T-helper 1 cell (primary cell): Measurements from ENCODE around the gene MAP2K2.
A peak's percentile ranks its signal among the peaks of the same experiment; 100 is the strongest.

Experiments
- DNase-seq, 5 donors: peaks; one replicate each; pipeline ENCODE4 v3.0.0-alpha.2; 2012 to 2020

Gene MAP2K2

DNA sequence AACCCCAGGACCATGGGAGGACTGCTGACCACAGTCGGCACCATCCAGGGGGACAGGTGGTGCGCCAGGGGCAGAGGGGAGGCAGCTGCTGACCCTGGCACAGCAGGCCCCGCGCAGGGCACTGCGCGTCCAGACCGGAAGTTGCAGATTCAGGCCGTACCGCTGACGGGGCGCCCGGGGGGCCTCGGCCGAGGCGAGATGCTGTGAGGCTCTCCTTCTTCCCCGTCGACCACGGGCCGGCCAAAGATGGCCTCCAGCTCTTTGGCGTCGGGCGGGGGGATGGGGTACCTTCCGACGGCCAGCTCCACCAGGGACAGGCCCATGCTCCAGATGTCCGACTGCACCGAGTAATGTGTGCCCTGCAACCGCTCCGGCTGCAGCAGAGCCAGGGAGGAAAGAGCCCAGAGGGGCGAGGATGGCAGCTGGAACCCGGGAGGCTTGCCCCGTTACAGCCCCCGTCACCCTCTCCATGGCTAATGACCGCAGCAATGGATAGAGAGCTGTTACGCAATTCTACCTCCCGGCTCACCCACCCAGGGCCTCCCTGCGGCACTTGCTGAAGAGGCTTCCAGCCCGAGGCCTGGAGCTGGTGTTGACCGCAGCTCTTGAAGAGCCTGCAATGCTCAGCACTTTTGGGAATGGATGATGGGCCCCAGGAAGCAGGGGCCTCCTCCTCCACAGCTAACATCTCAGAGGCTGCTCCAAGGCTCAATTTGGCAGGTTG is 24.7 kb downstream of the MAP2K2 start:
- DNase-seq = no peak

DNA sequence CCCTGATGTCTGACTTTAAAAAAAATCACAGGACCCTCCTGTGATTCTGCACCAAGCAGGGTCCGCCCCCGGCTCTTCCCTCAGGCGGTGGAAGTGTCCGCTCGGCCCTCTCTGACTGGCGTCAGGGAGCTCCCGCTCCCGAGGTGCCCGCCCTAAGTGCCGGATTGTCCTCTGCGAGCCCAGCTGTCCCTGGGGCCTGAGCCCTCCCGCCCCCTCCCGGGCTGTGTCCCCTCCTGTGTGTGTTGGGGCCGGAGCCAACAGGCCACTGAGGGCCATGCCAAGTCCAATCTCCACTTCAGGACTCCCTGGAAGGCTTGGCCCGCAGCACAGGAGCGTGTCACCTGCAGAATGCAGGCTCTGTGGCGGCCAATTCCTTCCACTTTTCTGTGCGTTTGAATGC is 25.4 kb downstream of the MAP2K2 start:
- no peak for DNase-seq

- DNase-seq = no peak
These were observed 26.4 kb downstream of the MAP2K2 start for GRCh38 chr19:4097501-4097900.

DNA sequence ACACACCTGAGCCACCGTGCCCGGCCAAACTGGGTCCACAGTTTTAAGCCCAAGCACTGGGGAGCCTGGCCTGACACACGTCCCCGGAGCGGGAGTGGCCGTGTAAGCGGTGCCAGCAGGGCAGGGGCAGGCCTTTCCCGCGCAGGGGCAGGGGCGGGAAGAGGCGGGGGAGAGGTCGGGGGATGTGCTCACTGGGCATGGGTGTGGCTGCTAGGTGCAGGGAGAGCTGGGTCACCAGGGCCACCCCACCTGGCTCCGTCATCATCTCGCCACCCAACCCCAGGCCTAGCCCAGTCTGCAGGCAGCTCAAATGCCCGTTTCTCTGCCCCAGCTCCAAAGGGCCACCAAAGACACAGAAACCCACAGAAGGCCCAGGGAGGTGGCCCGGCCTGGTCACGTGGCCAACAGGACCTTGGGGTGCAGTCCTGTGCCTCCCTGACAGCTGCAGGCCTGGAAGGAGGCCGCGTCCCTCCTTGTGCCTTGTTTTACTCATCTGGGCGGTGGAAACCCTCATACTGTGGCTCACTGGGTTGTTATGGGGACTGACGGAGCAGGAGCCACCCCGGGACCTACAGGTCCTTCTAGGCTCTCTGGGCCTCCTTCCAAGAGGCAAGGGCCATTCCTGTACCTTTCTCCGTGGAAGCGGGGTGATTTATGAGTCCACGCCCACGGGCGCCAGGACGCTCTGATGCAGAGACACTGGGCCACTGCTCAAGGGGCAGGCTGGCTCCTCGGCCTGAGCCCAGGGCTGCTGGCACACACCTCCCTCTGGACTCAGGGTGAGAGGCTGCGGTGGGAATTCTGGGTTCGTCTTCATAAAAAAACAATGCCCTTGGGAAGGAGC is 27.7 kb downstream of the MAP2K2 start:
- DNase-seq = no peak

DNA sequence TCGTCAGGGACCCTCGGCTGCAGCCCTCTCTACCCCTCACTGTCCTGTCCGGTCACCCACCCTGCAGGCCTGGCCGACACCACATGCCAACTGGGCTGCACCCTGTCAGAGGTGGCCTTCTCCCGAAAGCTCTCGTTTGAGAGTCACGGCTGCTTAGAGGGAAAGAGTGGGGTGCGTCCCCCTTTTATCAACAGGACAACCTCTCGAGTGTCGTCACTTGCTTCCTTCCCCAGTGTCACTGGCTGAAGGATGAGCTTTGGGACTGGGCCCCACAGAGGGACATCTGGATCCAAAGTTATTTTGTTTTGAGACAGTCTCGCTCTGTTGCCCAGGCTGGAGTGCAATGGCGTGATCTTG is 28.5 kb downstream of the MAP2K2 start:
- no peak for DNase-seq

DNA sequence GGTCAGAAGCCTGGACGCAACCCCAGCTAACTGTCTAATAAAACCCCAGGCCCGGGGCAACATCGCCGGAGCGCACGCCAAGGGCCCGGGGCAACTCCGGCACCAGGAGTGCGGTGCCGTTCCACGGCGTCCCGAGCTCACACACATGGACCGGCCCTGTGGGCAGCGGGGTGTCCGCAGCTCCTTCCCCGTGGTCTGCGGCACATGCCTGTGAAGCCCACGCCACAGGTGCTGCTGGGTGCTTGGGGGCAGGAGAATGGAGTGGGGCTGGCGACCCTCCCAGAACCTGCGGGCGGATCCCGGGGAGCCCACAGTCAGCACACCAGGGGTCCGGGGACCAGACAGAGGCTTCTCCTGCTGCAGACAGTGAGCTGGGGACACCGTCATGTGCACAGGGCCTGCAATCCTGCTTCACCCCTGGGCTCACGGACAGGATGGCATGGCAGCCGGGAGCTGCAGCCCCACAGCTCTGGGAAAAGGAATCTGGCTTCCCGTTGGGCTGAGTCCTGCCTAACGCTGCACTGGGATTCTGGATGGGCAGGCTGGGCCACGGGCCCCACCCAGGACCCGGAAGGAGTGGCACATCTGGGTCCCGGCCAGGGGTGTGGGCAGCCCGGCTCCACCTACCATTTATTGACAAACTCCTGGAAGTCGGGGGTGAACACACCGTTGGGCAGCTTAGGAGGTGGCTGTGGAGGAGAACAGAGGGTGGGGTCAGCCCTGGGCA is 29.0 kb downstream of the MAP2K2 start:
- no peak for DNase-seq

- no peak for DNase-seq
These were observed 29.6 kb downstream of the MAP2K2 start for GRCh38 chr19:4094291-4094690.

DNA sequence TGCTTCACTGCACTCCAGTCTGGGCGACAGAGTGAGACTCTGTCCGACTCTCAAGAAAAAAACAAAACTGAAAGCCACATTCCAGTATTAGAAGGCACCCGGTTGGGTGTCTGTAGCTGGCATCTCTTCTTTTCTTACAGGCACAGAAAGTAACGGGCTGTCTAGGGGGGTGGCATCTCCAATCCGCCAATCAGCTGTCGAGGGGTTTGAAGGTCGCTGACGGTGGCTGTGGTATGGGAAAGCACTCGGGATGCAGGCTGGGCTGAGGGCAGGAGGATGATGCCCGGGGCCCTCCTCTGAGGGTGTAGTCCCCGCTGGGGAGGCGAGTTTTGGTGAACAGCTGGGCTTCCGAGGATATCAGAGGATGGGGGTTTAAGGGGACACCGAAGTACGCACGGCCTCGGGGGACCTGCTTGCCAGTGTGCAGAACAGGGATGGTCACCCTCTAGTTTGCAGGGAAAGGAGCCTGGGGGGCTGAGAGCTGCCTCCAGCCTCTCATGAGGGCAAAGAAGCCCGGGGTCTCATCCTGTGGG is 30.2 kb downstream of the MAP2K2 start:
- DNase-seq = no peak

DNA sequence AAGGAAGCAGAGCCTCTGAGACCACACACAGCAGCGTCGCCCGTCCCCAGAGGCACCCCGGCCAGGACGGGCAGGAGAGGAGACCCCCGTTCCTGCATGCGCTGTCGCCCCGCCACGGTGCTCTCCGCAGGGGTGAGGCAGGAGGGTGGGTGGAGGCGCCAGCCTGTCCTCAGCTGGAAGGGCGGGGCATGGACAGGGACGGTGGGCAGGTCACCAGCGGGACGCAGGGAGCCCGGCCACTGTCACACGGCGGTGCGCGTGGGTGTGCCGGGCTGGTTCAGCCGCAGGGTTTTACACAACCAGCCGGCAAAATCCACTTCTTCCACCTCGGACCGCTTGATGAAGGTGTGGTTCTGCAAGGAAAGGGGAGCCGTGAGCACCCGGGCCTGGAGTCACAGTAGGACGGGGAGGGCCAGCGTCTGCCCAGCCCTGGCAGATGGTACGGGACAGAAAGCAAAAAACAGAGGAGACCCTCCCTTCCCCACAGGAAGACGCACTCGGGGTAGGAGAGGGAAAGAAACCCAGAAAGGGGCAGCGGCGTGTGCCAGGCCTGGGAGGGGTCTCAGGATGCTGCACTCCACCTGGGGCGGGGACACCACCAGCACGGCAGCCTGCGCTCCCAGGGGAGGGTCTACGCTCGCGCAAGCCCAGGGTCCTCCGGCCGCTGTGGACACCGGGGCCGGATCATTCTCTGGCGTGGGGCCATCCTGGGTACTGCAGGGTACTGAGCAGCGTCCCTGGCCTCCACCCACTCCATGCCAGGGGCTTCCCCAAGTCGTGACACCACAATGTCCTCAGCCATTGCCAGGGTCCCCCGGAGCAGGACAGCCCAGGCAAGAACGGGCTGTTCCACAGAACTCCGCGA is 33.3 kb downstream of the MAP2K2 start:
- no peak for DNase-seq

GRCh38 chr19:4089946-4090345 is 34.0 kb downstream of the MAP2K2 start:
- no peak for DNase-seq

DNA sequence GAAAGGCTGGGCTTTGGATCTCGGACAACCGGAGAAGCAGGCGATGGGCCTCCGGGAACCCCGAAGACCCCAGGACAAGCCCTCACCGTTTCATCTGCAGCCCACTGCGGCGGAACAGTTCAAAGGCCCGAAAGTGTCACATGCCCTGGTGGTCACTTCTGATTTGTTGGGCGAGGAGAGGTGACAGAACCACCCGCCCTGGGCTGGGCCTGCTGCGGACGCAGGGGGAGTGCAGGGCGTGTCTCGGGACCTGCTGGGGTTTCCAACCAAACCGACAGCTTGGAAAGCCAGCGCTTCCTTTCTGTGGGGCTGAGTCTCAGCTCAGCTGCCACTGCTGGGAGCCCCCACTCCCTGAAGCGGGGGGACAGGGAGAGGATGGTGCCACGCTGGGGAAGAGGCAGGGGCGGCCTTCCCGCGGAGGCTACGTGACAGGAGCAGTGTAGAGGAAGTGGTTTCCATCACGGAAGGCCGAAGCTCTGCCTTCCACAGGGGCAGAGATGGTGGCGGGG is 34.5 kb downstream of the MAP2K2 start:
- peak in 3 of 5 donors; percentile 32 to 64 (median 33) for DNase-seq

- DNase-seq = peak in 4 of 5 donors; percentile 41 to 71 (median 49)
These were observed 34.9 kb downstream of the MAP2K2 start for GRCh38 chr19:4088975-4089374.

DNA sequence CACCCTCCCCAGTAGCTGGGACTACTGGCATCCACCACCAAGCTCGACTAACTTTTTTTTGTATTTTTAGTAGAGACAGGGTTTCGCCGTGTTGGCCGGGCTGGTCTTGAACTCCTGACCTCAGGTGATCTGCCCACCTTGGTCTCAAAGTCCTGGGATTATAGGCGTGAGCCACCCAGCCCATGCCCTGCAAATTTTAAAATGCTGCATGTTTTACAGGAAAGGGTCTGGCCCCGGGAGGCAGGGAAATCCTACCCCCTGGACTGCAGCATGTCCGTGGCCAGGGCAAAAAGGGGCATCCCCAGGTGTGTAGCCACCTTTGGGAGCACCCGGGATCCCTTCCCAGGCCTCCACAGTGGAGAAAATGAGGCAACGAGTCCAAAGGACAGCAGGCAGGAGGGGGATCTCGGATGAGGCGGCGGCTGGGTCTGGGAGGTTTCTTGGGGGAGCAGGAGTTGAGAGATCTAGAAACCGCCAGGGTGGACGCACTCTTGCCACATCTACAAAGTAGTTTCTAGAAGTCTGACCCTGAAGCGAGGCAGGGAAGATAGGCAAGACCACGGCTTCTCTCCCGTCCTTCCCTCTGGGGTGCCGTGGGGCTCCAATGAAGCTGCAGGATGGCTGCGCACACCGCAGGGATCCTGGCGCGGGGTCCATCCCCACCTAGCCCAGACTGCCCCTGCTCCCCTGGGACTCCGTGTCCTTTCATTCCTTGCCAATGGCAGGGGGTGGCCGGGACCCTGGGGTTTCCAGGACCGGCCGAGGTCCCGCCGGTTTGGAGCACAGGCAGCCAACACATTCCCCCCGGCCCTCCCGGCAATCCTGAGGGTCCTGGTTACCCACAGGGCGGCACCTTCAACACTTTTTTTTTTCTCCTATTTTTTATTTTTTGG is 35.9 kb downstream of the MAP2K2 start:
- DNase-seq = no peak

GRCh38 chr19:4086411-4086867 is 37.5 kb downstream of the MAP2K2 start:
- DNase-seq = no peak

DNA sequence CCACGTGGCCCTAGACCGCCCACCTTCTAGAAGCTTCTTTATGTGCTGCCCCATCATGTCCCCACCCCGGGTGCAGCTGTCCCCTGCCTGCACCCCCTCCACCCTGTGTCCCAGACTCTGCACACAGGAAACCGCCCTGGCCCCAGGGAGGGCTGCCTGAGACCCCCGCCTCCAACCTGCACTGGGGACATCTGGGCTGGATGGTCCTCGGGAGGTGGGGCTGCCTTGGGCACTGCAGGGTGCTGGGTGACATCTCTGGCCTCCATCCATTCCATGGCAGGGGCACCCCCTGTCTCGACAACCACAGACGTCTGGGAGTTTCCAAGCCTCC is 39.4 kb downstream of the MAP2K2 start:
- DNase-seq = no peak

- DNase-seq = peak in 1 of 5 donors; percentile 62
These were observed 40.0 kb downstream of the MAP2K2 start for GRCh38 chr19:4083677-4084546.

DNA sequence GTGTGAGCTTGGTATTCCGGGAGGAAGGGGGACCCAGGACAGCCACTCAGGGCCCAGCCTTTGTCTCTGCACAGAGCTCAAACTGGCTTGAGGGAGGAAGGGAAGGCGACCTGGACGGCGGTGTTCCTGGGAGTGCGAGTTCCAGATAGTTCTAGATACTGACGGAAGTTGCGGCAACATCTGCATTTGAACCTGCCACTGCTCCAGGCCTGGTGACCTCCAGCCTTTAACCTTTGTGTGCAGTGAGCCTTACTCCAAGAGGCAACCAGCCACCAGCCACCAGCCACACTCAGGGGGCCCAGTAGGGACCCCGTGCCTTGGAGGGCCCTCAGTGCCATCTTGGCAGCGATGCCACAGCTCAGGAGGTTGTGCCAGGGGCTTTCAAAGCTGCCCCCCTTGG is 41.8 kb downstream of the MAP2K2 start:
- no peak for DNase-seq

DNA sequence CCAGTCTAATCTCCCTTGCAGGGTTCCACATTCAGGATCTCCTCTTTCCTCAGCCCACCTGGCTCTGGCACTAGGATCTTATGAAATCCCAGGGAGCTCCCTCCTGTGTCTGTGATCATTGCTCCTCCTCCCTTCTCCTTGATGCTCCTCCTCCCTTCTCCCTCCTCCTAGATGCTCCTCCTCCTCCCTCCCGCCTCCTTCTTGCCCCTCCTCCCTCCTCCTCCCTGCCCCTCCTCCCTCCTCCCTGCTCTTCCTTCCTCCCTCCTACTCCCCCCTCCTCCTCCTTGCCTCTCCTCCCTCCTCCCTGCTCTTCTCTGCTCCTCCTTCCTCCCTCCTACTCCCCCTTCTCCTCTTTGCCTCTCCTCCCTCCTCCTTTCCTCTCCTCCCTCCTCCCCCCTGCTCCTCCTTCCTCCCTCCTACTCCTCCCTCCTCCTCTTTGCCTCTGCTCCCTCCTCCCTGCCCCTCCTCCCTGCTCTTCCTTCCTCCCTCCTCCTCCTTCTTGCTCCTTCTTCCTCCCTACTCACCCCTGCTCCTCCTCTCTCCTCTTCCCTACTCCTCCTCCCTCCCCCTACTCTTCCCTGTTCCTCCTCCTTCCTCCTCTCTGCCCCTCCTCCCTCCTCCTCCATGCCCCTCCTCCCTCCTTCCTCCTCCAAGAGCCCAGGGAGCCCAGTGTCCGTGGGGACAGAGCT is 42.3 kb downstream of the MAP2K2 start:
- no peak for DNase-seq

GRCh38 chr19:4080473-4080872 is 43.4 kb downstream of the MAP2K2 start:
- DNase-seq = no peak
